ENCODE data around the gene STRN4. TPM values are rescaled to one million over a fixed set of nuclear protein-coding genes. Genes with fewer than 3 reads are reported as not detected.

Gene STRN4
- total and polyA plus RNA-seq, 9 of the 15 experiments (the other 6 are each of a cell fraction or from before 2014, with no cell fraction given) = 0.62 to 83.7 (median 36.9) TPM

GRCh38 chr19:46697204-46697960, 48.9 kb downstream of the STRN4 start (continued):
- TF ChIP-seq ZNF511 (CRISPR knock-in tag; IDR thresholded peaks at IDR 0.05) (no peak), KDM1A (IDR thresholded peaks at IDR 0.05) (no peak), PHB2 (IDR thresholded peaks at IDR 0.05; ENCODE audit: low read depth) (no peak), TCF3 (CRISPR knock-in tag; IDR thresholded peaks at IDR 0.05) (no peak), ATF2 (CRISPR knock-in tag; IDR thresholded peaks at IDR 0.05) (no peak), MAX (CRISPR knock-in tag; IDR thresholded peaks at IDR 0.05) (peak; percentile 79), SP1 (CRISPR knock-in tag; IDR thresholded peaks at IDR 0.05) (peak; percentile 66), ZBED1 (IDR thresholded peaks at IDR 0.05) (no peak), PTBP1 (IDR thresholded peaks at IDR 0.05; ENCODE audit: low read depth, low read length) (no peak), POU5F1 (IDR thresholded peaks at IDR 0.05; ENCODE audit: borderline replicate concordance, low read depth, low read length, partially characterized antibody) (no peak), MEF2D (tag; conservative IDR thresholded peaks at IDR 0.05; ENCODE audit: low read depth) (no peak), ATF1 (CRISPR knock-in tag; IDR thresholded peaks at IDR 0.05) (no peak), ATF1 (tag; IDR thresholded peaks at IDR 0.05) (peak; percentile 56; the same call in 1 of the 2 replicates), SMAD4 (CRISPR knock-in tag; conservative IDR thresholded peaks at IDR 0.05) (peak; percentile 54), POLR2H (tag; IDR thresholded peaks at IDR 0.05; ENCODE audit: low read depth) (no peak), FOXK1 (CRISPR knock-in tag; IDR thresholded peaks at IDR 0.05; ENCODE audit: borderline replicate concordance) (peak; percentile 98; the same call in 1 of the 2 replicates), ZNF436 (CRISPR knock-in tag; IDR thresholded peaks at IDR 0.05) (no peak), RBM25 (IDR thresholded peaks at IDR 0.05; ENCODE audit: low read depth, low read length, severe bottlenecking) (no peak), CREB1 (IDR thresholded peaks at IDR 0.05) (peak; percentile 62; the same call in 1 of the 2 replicates), CREB1 (CRISPR knock-in tag; IDR thresholded peaks at IDR 0.05) (no peak; the same call in 1 of the 2 replicates), HNRNPUL1 (IDR thresholded peaks at IDR 0.05; ENCODE audit: low read length) (no peak), ETV6 (IDR thresholded peaks at IDR 0.05; ENCODE audit: borderline replicate concordance in 1 of 2, low read depth in 2 of 2, low read length in 1 of 2) (no peak), ETV6 (CRISPR knock-in tag; IDR thresholded peaks at IDR 0.05; ENCODE audit: borderline replicate concordance) (no peak), MECOM (CRISPR knock-in tag; IDR thresholded peaks at IDR 0.05) (no peak), ZNF3 (CRISPR knock-in tag; IDR thresholded peaks at IDR 0.05) (no peak), SIRT6 (IDR thresholded peaks at IDR 0.05; ENCODE audit: low read depth, low read length) (no peak)
- TF ChIP-seq, protein P1, sequence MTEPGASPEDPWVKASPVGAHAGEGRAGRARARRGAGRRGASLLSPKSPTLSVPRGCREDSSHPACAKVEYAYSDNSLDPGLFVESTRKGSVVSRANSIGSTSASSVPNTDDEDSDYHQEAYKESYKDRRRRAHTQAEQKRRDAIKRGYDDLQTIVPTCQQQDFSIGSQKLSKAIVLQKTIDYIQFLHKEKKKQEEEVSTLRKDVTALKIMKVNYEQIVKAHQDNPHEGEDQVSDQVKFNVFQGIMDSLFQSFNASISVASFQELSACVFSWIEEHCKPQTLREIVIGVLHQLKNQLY (CRISPR knock-in tag; conservative IDR thresholded peaks at IDR 0.05) = no peak
